GM10847 (cell line): Measurements from ENCODE around the gene COL24A1.

Experiments
- POLR2A ChIP-seq: IDR thresholded peaks from 2 replicates; pipeline ENCODE4 v1.6.1; 2011; ENCODE audit not compliant: insufficient read length; ENCODE audit errors: extremely low read depth

COL24A1 gene

GRCh38 chr1:85983316-85983715, 173.3 kb downstream of the COL24A1 start:
- TF ChIP-seq POLR2A: no peak

GRCh38 chr1:85976516-85977205, 179.9 kb downstream of the COL24A1 start:
- TF ChIP-seq POLR2A: no peak

GRCh38 chr1:85975912-85976371, 180.6 kb downstream of the COL24A1 start:
- no peak for TF ChIP-seq POLR2A

- no peak for TF ChIP-seq POLR2A
These were observed 194.1 kb downstream of the COL24A1 start for GRCh38 chr1:85962457-85962856.

- TF ChIP-seq POLR2A: no peak
These were observed 198.8 kb downstream of the COL24A1 start for GRCh38 chr1:85957760-85958159.

- no peak for TF ChIP-seq POLR2A
These were observed 204.1 kb downstream of the COL24A1 start for GRCh38 chr1:85952460-85952859.

GRCh38 chr1:85947186-85947585, 209.4 kb downstream of the COL24A1 start:
- no peak for TF ChIP-seq POLR2A

- TF ChIP-seq POLR2A: no peak
These were observed 212.6 kb downstream of the COL24A1 start for GRCh38 chr1:85943945-85944344.

- no peak for TF ChIP-seq POLR2A
These were observed 213.0 kb downstream of the COL24A1 start for GRCh38 chr1:85943526-85943925.

GRCh38 chr1:85940656-85941306, 215.8 kb downstream of the COL24A1 start:
- no peak for TF ChIP-seq POLR2A

- TF ChIP-seq POLR2A: no peak
These were observed 217.7 kb downstream of the COL24A1 start for GRCh38 chr1:85938829-85939228.

- no peak for TF ChIP-seq POLR2A
These were observed 220.1 kb downstream of the COL24A1 start for GRCh38 chr1:85936470-85936869.

- TF ChIP-seq POLR2A: no peak
These were observed 220.5 kb downstream of the COL24A1 start for GRCh38 chr1:85936057-85936456.

GRCh38 chr1:85935234-85935633, 221.3 kb downstream of the COL24A1 start:
- no peak for TF ChIP-seq POLR2A

GRCh38 chr1:85934516-85934915, 222.1 kb downstream of the COL24A1 start:
- TF ChIP-seq POLR2A: no peak

- TF ChIP-seq POLR2A: no peak
These were observed 222.6 kb downstream of the COL24A1 start for GRCh38 chr1:85933961-85934360.

GRCh38 chr1:85911742-85912141, 244.8 kb downstream of the COL24A1 start:
- TF ChIP-seq POLR2A: no peak
